Adrenal gland (tissue), 12 donors: Measurements from ENCODE around the gene LINC01488. TPM values are rescaled to one million over a fixed set of nuclear protein-coding genes. Genes with fewer than 3 reads are reported as not detected.

Source experiments
- DNase-seq, 7 donors: peaks; one replicate each; pipeline ENCODE4 v3.0.0-alpha.2; 2019 to 2020
- H3K27ac ChIP-seq, 5 donors: fragments of 200-600 bp; sonication (generic) in 4 of 5; 1 replicate in 3 of 5; 2 replicates in 2 of 5; pipeline versions ENCODE4 v1.5.1 to v1.8.0; 2016 to 2020; ENCODE audit warnings: mild to moderate bottlenecking in 1 of 5
- H3K27me3 ChIP-seq: fragments of 200-600 bp; 2 replicates; pipeline ENCODE4 v1.8.0; 2021
- H3K36me3 ChIP-seq, 2 donors: fragments of 200-600 bp; replicated peaks in 1 of 2; 1 replicate in 1 of 2; 2 replicates in 1 of 2; pipeline versions ENCODE4 v1.5.1 to v1.8.0; 2018 to 2022
- H3K4me1 ChIP-seq, 2 donors: fragments of 200-600 bp; replicated peaks in 1 of 2; 1 replicate in 1 of 2; 2 replicates in 1 of 2; pipeline versions ENCODE4 v1.5.1 to v1.8.0; 2018 to 2021
- H3K4me3 ChIP-seq, 4 donors: fragments of 200-600 bp; sonication (generic) in 3 of 4; one replicate each; pipeline ENCODE4 v1.5.1; 2016 to 2018
- H3K9me3 ChIP-seq, 3 donors: fragments of 200-600 bp; sonication (generic) in 1 of 3; replicated peaks in 1 of 3; 1 replicate in 2 of 3; 2 replicates in 1 of 3; pipeline versions ENCODE4 v1.5.1 to v1.8.0; 2016 to 2021
- POLR2A ChIP-seq, 2 donors: fragments of 450-650 bp; IDR thresholded peaks; one replicate each; pipeline ENCODE4 v1.6.1; 2017; ENCODE audit warnings: antibody characterized with exemption in 2 of 2, mild to moderate bottlenecking in 2 of 2, moderate library complexity in 1 of 2
- WGBS, 4 donors: extraction: QIAGEN DNeasy Blood & Tissue Kit in 2 of 4; methylation state at CpG; one replicate each; pipeline versions ENCODE4 v1.1.5 to v1.1.7; 2013 to 2017; 5-methylcytosine and 5-hydroxymethylcytosine counted together
- intact Hi-C, 2 donors: fragments of 100-400 bp; cut with DNase I; formaldehyde crosslinking; loops; one replicate each; pipeline versions ENCODE4 v1.14.1 to v1.15.0; 2022 to 2023
- polyA plus RNA-seq, 3 donors: library from polyadenylated mRNA; stranded (reverse); fragments of 200-250 nt in 2 of 3; fragments of 350-450 nt in 1 of 3; fragmentation: Illumina TruSeq in 1 of 3; extraction: RNeasy Lipid Tissue Mini Kit (QIAGEN cat#74804) in 1 of 3; gene quantifications; one replicate each; pipeline ENCODE4 v1.2.3, GENCODE V29; 2013 to 2014
- total RNA-seq, 9 donors: library from RNA; depleted of rRNA in 4 of 9; stranded (reverse); fragments of >200 nt in 4 of 9; fragments of 120-200 nt in 1 of 9; fragmentation: NEBNext Ultra II Directional in 1 of 9; extraction: Animal tissue kit (Norgen Biotek cat#: 25700) in 1 of 9; gene quantifications; one replicate each; pipeline versions ENCODE4 v1.1.0 to v1.2.4, GENCODE V29; 2013 to 2023
- TF ChIP-seq, protein P1 (sequence below), 6 experiments: fragments of 450-650 bp in 4 of 6; fragments of 200-600 bp in 2 of 6; sonication (generic) in 1 of 6; IDR thresholded peaks; 1 replicate in 5 of 6; 2 replicates in 1 of 6; pipeline versions ENCODE4 v1.5.1 to v1.8.0; 2016 to 2021; ENCODE audit warnings: antibody characterized with exemption in 6 of 6, mild to moderate bottlenecking in 2 of 6, moderate library complexity in 1 of 6
- donor health status: healthy with polysubstance abuse.
- donor health status: Bipolar disorder and iron deficiency.
- donor health status: DM: yes; HTN: yes; CAD: no.
- donor health status: DM: no; HTN: no; CAD: no.
- donor health status: DM: no; HTN: no; CAD: no.
- donor health status: DM: yes; HTN: yes; CAD: no.

The LINC01488 gene
- total and polyA plus RNA-seq, 12 donors: not detected

DNA sequence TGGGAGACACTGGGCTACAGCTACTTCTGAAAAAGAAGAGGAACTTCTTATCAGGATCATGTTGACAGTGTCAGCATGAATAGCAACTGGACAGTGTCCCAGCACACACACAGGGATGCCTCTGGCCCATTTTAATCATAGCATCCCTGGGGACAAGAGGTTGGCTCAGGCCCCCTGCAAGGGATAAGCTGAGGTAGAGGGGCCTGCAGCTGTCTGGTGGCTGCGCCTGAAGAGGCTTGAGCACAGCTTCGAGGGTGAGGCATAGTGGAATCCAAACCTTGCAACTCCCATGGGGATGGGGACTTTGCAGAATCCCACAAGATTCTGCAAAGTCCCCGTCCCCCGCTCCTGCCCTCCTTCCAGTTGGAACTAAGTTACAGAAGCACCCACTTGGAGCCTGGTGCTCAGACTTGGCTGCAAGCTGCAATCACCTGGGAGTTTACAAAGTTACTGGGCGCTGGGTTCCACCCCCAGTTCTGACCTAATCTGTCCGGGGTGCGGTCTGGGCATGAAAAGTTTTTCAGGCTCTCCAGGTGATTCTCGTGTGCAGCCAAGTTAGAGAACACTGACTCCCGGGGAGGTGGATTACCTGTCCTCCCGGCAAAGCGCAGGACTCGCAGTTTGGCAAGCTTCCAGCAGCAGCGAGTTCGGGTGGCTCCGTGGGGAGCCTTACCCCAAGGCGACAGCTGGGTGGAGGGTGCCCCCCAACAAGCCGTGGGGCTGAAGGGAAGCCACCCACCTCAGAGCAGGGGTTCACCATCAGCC, 16.0 kb upstream of the LINC01488 start:
- no peaks in the 10 kb centered on the region for H3K9me3 ChIP-seq
- intact Hi-C loops: loop anchor here in 1 of 2 donors (10.0 kb wide), 1 partner anchor 169 kb away; no protein-coding TSS in a partner anchor
- 82 to 92% (median 86%) methylated on average over 7 to 17 of the region's 17 CpGs for WGBS, 4 donors

DNA sequence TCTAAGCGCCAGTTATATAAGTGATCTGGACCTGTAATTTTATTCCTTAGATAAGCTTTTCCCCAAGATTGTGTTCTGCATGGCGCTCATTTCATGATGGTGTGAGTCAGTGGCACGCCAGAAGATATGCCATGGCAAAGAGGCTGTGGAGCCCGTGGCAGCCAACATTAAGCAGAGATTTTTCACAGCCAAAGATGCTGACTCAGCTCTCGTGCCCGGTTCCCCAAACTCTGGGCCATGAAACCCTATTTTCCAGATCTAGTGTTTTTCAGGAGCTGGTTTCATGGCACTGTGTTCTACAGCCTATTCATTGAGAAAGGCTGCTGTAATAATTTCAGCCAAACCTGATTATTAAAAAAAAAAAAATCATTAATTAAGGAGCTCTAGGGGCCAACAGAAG, 15.4 kb upstream of the LINC01488 start:
- Histone ChIP-seq H3K27me3 (no peaks in the 10 kb centered on the region), H3K36me3 (no peaks in the 10 kb centered on the region), H3K9me3 (no peaks in the 10 kb centered on the region), H3K4me3 (no peak overlapping the region), H3K4me1 (no peaks in the 10 kb centered on the region), H3K27ac (no peak overlapping the region)
- no peak for TF ChIP-seq POLR2A (IDR thresholded peaks at IDR 0.05)
- TF ChIP-seq, protein P1, sequence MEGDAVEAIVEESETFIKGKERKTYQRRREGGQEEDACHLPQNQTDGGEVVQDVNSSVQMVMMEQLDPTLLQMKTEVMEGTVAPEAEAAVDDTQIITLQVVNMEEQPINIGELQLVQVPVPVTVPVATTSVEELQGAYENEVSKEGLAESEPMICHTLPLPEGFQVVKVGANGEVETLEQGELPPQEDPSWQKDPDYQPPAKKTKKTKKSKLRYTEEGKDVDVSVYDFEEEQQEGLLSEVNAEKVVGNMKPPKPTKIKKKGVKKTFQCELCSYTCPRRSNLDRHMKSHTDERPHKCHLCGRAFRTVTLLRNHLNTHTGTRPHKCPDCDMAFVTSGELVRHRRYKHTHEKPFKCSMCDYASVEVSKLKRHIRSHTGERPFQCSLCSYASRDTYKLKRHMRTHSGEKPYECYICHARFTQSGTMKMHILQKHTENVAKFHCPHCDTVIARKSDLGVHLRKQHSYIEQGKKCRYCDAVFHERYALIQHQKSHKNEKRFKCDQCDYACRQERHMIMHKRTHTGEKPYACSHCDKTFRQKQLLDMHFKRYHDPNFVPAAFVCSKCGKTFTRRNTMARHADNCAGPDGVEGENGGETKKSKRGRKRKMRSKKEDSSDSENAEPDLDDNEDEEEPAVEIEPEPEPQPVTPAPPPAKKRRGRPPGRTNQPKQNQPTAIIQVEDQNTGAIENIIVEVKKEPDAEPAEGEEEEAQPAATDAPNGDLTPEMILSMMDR (IDR thresholded peaks at IDR 0.05): no peak
- intact Hi-C loops: loop anchor here in 1 of 2 donors (10.0 kb wide), 1 partner anchor 169 kb away; no protein-coding TSS in a partner anchor
- DNase-seq: no peak
- WGBS, 4 donors: 90 to 93% (median 92%) methylated on average over 6 of the region's 6 CpGs

More for the DNA sequence above, 16.0 kb upstream of the LINC01488 start:
- no peak overlapping the region for H3K27ac ChIP-seq
- TF ChIP-seq, protein P1 (IDR thresholded peaks at IDR 0.05): no peak
- TF ChIP-seq POLR2A (IDR thresholded peaks at IDR 0.05): no peak
- H3K4me3 ChIP-seq: no peak overlapping the region
- H3K36me3 ChIP-seq: no peaks in the 10 kb centered on the region
- no peaks in the 10 kb centered on the region for H3K27me3 ChIP-seq
- DNase-seq: no peak
- no peaks in the 10 kb centered on the region for H3K4me1 ChIP-seq

DNA sequence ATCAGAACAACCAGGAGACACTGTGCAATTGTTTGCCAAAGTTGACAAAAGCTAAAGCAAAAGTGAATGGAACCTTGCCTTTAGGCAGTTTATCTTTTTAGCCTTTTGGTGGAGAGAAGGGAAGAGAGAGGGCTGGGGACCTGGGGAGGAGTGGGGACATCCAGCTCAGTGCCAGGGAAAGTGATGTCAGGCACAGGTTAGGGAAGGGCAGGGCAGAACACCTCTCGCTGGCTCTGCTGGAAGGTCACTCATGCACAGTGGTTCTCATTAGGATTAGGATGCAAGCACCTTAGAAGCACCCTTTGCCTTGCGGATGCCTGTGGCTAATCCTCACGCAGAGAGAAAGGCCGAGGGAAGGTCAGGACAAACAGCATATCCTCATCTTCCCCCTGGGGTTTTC, 14.3 kb upstream of the LINC01488 start:
- no peak for DNase-seq
- Histone ChIP-seq H3K9me3 (no peaks in the 10 kb centered on the region), H3K27ac (no peak overlapping the region), H3K4me1 (no peaks in the 10 kb centered on the region), H3K27me3 (no peaks in the 10 kb centered on the region), H3K4me3 (no peak overlapping the region), H3K36me3 (no peaks in the 10 kb centered on the region)
- 87 to 95% (median 90%) methylated on average over 4 of the region's 4 CpGs for WGBS, 4 donors
- TF ChIP-seq POLR2A (IDR thresholded peaks at IDR 0.05): no peak
- TF ChIP-seq, protein P1 (IDR thresholded peaks at IDR 0.05): no peak
- intact Hi-C loops: loop anchor here in 1 of 2 donors (10.0 kb wide), 1 partner anchor 168 kb away; no protein-coding TSS in a partner anchor

DNA sequence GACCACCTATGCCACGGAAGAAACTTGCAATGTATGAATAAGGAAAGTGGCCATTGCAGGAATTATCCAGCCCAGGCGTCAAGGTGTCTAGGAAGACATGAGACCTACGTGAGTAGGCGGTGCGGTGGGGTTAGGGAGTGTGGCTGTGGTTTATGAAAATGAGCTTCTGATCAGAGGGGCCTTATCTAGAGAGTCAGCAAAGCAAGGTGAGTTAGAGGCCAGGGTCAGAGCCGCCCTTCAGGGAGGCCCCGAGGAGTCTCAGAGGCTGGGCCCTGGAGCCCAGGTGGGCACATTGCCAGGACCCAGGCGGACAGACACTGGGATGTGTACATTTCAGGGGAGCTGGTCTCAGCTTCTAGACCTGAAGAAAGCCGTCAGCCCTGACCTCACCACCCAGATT, 13.8 kb upstream of the LINC01488 start:
- WGBS, 4 donors: 89 to 100% (median 91%) methylated on average over 6 to 9 of the region's 9 CpGs

More for the DNA sequence above, 13.8 kb upstream of the LINC01488 start:
- no peaks in the 10 kb centered on the region for H3K36me3 ChIP-seq
- no peak overlapping the region for H3K27ac ChIP-seq
- intact Hi-C loops: loop anchor here in 1 of 2 donors (10.0 kb wide), 1 partner anchor 167 kb away; no protein-coding TSS in a partner anchor
- no peaks in the 10 kb centered on the region for H3K9me3 ChIP-seq
- no peak for DNase-seq
- H3K27me3 ChIP-seq: peaks cover under 1% of the 10 kb centered on the region
- TF ChIP-seq POLR2A (IDR thresholded peaks at IDR 0.05): no peak
- TF ChIP-seq, protein P1 (IDR thresholded peaks at IDR 0.05): no peak
- no peaks in the 10 kb centered on the region for H3K4me1 ChIP-seq
- H3K4me3 ChIP-seq: no peak overlapping the region
